ENCODE results near the gene UBR7.

- TF ChIP-seq CTCF (IDR thresholded peaks at IDR 0.05) (no peak), ZFX (IDR thresholded peaks at IDR 0.05; ENCODE audit: borderline replicate concordance) (no peak)
These were observed 35.7 kb upstream of the UBR7 start for GRCh38 chr14:93171376-93171775.

Data from 22Rv1 (cell line).